Ovary (tissue), 3 donors: Measurements from ENCODE around the gene PLXNA2.

Experiments
- CTCF ChIP-seq, 3 donors: fragments of 450-650 bp in 2 of 3; fragments of 200-600 bp in 1 of 3; IDR thresholded peaks; one replicate each; pipeline versions ENCODE4 v1.5.1 to v1.8.0; 2016 to 2022; ENCODE audit warnings: antibody characterized with exemption in 3 of 3, mild to moderate bottlenecking in 1 of 3
- POLR2A ChIP-seq: fragments of 450-650 bp; IDR thresholded peaks from one replicate; pipeline ENCODE4 v1.6.1; 2017; ENCODE audit warnings: antibody characterized with exemption, mild to moderate bottlenecking, moderate library complexity
- donor health status: DM: no; HTN: no; CAD: no.

DNA sequence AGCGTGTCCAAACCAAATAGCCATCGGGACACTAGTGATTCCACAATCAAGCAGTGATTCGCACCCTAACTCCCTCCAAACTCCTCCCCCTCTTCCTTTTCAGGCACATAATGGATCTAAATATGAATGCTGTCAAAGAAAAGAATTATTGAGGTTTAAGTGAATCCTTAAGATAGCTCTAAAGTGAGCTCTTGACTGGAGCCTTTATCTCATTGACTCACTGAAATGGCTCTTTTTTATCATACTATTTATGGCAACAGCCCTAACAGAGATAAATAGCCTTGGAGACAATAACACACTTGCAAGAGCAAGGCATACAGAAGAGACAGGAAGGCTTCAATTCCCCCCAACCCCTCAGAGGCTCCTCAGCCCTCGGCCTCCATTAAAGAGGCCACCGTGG, 143.3 kb downstream of the PLXNA2 start:
- no peak for TF ChIP-seq POLR2A
- no peak for TF ChIP-seq CTCF (IDR thresholded peaks at IDR 0.05)
